ENCODE measurements around the gene RPS6KA2.

RPS6KA2 gene

GRCh38 chr6:166501246-166501645, 125.8 kb downstream of the RPS6KA2 start:
- DNase-seq (ENCODE audit: low read depth): no peak

- DNase-seq (ENCODE audit: low read depth): no peak
Observed at GRCh38 chr6:166500246-166500645, 126.8 kb downstream of the RPS6KA2 start.

- peak; percentile 15 for DNase-seq (ENCODE audit: low read depth)
Observed at GRCh38 chr6:166499350-166500163, 127.5 kb downstream of the RPS6KA2 start.

- no peak for DNase-seq (ENCODE audit: low read depth)
Observed at GRCh38 chr6:166498661-166499349, 128.2 kb downstream of the RPS6KA2 start.

GRCh38 chr6:166498228-166498627, 128.8 kb downstream of the RPS6KA2 start:
- no peak for DNase-seq (ENCODE audit: low read depth)

GRCh38 chr6:166497087-166497899, 129.8 kb downstream of the RPS6KA2 start:
- no peak for DNase-seq (ENCODE audit: low read depth)

GRCh38 chr6:166496460-166496859, 130.6 kb downstream of the RPS6KA2 start:
- DNase-seq (ENCODE audit: low read depth): no peak

- no peak for DNase-seq (ENCODE audit: low read depth)
Observed at GRCh38 chr6:166495487-166496314, 131.3 kb downstream of the RPS6KA2 start.

DNA sequence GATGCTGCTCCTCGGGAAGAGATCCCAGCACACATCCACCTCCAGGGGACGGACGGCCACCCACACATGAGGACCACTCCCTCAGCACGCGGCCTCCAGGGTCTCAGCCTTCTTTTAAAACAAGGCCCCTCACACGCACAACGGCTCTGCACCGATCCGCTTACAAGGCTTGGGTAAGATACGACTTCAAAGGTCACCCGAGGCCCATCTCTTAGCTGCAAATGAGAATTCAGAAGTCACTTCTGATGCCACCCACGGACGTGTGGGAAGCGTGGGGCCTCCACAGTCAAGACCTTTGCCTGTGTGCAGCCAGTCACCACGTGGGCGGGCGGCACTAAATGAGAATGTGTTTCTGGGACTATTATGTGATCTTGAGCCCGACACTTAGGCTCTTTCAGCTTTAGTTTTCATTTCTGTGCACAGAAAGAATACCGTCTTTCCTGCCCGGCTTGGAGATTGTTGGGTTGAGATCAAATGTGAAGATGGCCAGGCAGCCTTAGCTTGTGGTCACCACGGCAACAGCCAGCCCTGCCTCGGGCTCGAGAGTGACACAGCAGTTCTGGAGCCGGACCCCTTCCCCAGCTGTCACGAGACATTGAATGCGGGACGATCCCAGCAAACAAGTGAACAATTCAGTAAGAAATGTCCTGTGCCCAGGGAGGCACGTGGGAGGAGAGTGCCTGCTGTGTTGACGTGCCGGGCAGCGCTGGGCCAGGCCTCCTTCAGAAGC, 132.1 kb downstream of the RPS6KA2 start:
- peak; percentile 41 for DNase-seq (ENCODE audit: low read depth)

- DNase-seq (ENCODE audit: low read depth): no peak
Observed at GRCh38 chr6:166494101-166494441, 133.0 kb downstream of the RPS6KA2 start.

DNA sequence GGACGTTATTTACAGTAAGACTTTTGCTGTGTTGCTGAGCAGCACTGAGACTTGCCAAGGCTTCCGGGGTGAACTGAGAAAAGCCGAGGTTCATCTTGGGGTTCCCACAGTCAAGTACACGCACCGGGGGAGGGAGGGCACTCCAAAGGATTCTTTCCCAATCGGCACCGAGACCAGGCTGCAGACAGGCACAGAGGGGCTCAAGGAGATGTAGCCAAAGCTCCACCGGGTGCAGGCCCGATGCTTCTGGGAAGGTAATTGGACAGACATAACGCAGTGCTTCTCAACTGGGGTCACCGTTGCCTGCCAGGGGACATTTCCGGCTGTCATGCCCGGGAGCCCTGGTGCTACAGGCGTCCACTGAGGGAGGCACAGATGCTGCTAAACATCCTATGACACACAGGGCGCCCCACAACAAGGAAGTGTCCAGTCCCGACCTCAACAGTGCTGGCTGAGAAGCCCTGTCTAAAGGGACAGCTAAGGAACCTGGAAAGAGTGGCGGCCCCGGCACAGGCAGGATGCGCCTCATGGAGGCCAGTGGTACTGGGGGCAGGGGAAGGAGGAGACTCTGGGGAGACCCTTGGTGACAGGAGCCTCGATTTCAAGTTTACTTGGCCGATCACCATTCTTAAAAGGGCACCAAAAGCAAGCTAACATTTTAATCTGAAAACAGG, 133.5 kb downstream of the RPS6KA2 start:
- DNase-seq (ENCODE audit: low read depth): no peak

- no peak for DNase-seq (ENCODE audit: low read depth)
Observed at GRCh38 chr6:166492092-166492741, 134.8 kb downstream of the RPS6KA2 start.

- no peak for DNase-seq (ENCODE audit: low read depth)
Observed at GRCh38 chr6:166490671-166491500, 136.2 kb downstream of the RPS6KA2 start.

DNA sequence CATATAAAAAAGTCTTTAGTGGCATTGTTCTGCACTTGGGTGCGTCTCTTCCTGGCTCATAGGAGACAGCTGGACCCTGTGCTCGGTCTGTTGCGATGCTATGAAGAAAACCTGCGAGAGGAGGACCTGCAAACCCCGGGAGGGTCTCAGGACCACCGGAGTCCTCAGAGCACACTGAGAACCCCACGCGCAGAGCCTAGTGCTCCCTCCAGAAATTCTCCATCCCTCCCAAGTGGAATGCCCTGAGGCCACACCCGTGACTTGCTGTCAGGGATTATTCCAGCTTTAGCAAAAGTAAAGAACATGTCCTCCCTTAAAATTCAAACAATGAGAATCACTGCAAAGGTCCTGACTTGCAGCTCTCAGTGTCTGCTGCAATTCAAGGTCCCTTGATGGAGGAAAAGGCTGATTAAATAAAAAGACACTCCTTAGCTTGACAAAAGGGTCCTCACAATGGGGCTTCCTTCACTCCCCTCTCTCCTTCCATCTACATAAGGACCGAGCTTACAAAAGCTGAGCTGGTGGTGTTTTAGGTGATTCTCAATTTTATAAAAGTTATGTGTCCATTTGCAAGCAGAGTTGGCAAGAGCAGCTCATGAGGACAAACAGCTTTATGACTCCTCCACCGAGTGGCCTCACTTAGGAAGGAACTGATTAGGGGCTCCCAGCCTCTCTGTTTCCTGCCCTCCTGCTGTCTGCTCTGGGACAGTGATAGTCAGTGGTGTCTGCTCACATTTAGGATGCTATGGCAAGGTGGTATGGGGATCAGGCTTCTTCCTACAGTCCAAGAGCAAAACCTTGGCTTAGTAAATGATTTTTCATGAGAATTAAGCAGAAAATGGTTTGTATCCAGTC, 137.5 kb downstream of the RPS6KA2 start:
- DNase-seq (ENCODE audit: low read depth): no peak

DNA sequence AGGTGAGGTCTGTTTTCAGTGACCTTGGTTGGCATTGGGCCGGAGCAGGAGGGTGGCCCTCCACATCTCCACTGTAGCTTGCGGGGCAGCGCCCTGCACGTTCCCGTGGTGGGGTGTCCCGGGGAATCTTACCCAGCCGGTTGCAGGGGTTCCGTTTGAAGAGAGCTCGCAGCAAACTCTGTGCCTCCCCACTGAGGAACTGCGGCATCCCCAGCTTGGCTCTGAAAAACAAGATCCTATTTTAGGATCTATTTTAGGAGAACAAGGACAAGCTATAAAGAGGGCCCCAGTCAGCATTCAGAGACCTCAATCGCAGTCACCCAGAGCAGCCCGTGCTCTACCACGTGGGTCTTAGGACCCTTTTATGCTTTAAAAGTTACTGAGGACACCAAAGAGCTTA, 138.3 kb downstream of the RPS6KA2 start:
- DNase-seq (ENCODE audit: low read depth): no peak

- peak; percentile 52 for DNase-seq (ENCODE audit: low read depth)
Observed at GRCh38 chr6:166488076-166488685, 138.9 kb downstream of the RPS6KA2 start.

- DNase-seq (ENCODE audit: low read depth): no peak
Observed at GRCh38 chr6:166487148-166487547, 139.9 kb downstream of the RPS6KA2 start.

DNA sequence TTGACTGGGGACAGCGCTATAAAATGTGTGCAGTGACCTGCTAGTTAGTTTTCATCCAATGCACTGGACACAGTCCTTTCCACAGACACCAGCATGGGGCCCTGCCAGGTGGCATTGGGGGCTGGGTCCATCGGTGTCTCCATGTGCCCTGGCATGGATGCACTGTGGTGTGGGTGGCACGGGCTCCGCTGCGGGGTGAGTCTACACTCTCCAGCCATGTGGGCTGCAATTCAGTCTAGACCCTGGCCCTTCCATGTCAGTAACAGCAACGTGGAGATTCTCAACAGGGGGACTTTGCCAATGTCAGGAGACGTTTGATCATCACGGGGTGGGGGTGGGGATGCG, 140.5 kb downstream of the RPS6KA2 start:
- no peak for DNase-seq (ENCODE audit: low read depth)

All from stimulated activated CD8-positive, alpha-beta memory T cell treated with anti-CD3 and anti-CD28 coated beads, Interleukin-4, amount 100 ng/mL, for 24 hours (primary cell).